Measurements from ENCODE around the gene MTUS2. TPM values are rescaled to one million over a fixed set of nuclear protein-coding genes. Genes with fewer than 3 reads are reported as not detected.

Gene MTUS2
- total RNA-seq, 2 donors from 2014 or later, result 4.0 to 5.4 TPM

GRCh38 chr13:28955264-28955966 is 135.3 kb downstream of the MTUS2 start:
- TF ChIP-seq CTCF (IDR thresholded peaks at IDR 0.05), result no peak
- TF ChIP-seq POLR2A (IDR thresholded peaks at IDR 0.05), result no peak
- no peaks in the 10 kb centered on the region for H3K9me3 ChIP-seq
- no peak overlapping the region for H3K4me3 ChIP-seq
- H3K27ac ChIP-seq, result no peak overlapping the region
- WGBS, 2 donors, result 67 to 82% methylated on average over 2 of the region's 2 CpGs
- DNase-seq (no peak), ATAC-seq (no peak)
- H3K4me1 ChIP-seq, result no peaks in the 10 kb centered on the region
- H3K36me3 ChIP-seq (replicated peaks in 1 of 2; ENCODE audit: insufficient read depth in 1 of 2, low read depth in 2 of 2), result no peaks in the 10 kb centered on the region
- H3K27me3 ChIP-seq, result no peaks in the 10 kb centered on the region
- intact Hi-C loops (cut with DNase I), result no loop called here

- DNase-seq, result no peak
- intact Hi-C loops (cut with DNase I), result no loop called here
- no peaks in the 10 kb centered on the region for H3K36me3 ChIP-seq (replicated peaks in 1 of 2; ENCODE audit: insufficient read depth in 1 of 2, low read depth in 2 of 2)
- no peaks in the 10 kb centered on the region for H3K27me3 ChIP-seq
- no peaks in the 10 kb centered on the region for H3K9me3 ChIP-seq
- ATAC-seq, result no peak
- no peaks in the 10 kb centered on the region for H3K4me1 ChIP-seq
- H3K4me3 ChIP-seq, result no peak overlapping the region
- WGBS, 2 donors, result 55 to 59% methylated on average over 11 of the region's 11 CpGs
- TF ChIP-seq POLR2A (IDR thresholded peaks at IDR 0.05) (no peak), CTCF (IDR thresholded peaks at IDR 0.05) (no peak)
- H3K27ac ChIP-seq, result no peak overlapping the region
Measured at GRCh38 chr13:28958018-28958417, 137.9 kb downstream of the MTUS2 start.

GRCh38 chr13:28958441-28958840 is 138.3 kb downstream of the MTUS2 start:
- no peak for DNase-seq
- Histone ChIP-seq H3K9me3 (no peaks in the 10 kb centered on the region), H3K27ac (no peak overlapping the region), H3K4me3 (no peak overlapping the region), H3K27me3 (no peaks in the 10 kb centered on the region), H3K4me1 (no peaks in the 10 kb centered on the region), H3K36me3 (replicated peaks in 1 of 2; ENCODE audit: insufficient read depth in 1 of 2, low read depth in 2 of 2) (no peaks in the 10 kb centered on the region)
- 79 to 84% methylated on average over 3 of the region's 3 CpGs for WGBS, 2 donors
- intact Hi-C loops (cut with DNase I), result no loop called here
- no peak for ATAC-seq
- TF ChIP-seq CTCF (IDR thresholded peaks at IDR 0.05) (no peak), POLR2A (IDR thresholded peaks at IDR 0.05) (no peak)

- DNase-seq, result no peak
- Histone ChIP-seq H3K36me3 (replicated peaks in 1 of 2; ENCODE audit: insufficient read depth in 1 of 2, low read depth in 2 of 2) (no peaks in the 10 kb centered on the region), H3K27me3 (no peaks in the 10 kb centered on the region), H3K4me1 (no peaks in the 10 kb centered on the region), H3K27ac (no peak overlapping the region), H3K4me3 (no peak overlapping the region), H3K9me3 (no peaks in the 10 kb centered on the region)
- WGBS, 2 donors, result 80 to 81% methylated on average over 1 of the region's 1 CpG
- TF ChIP-seq POLR2A (IDR thresholded peaks at IDR 0.05) (no peak), CTCF (IDR thresholded peaks at IDR 0.05) (no peak)
- no peak for ATAC-seq
- intact Hi-C loops (cut with DNase I), result no loop called here
Measured at GRCh38 chr13:28964052-28964451, 143.9 kb downstream of the MTUS2 start.

- intact Hi-C loops (cut with DNase I), result no loop called here
- ATAC-seq (no peak), DNase-seq (no peak)
- WGBS, 2 donors, result 88 to 90% methylated on average over 8 of the region's 8 CpGs
- Histone ChIP-seq H3K36me3 (replicated peaks in 1 of 2; ENCODE audit: insufficient read depth in 1 of 2, low read depth in 2 of 2) (no peaks in the 10 kb centered on the region), H3K27ac (no peak overlapping the region), H3K9me3 (no peaks in the 10 kb centered on the region), H3K4me3 (no peak overlapping the region), H3K4me1 (no peaks in the 10 kb centered on the region), H3K27me3 (no peaks in the 10 kb centered on the region)
- no peak for TF ChIP-seq POLR2A (IDR thresholded peaks at IDR 0.05)
- TF ChIP-seq CTCF (IDR thresholded peaks at IDR 0.05), result no peak
Measured at GRCh38 chr13:28964803-28965202, 144.7 kb downstream of the MTUS2 start.

Data from body of pancreas (tissue), 4 donors.